Breast epithelium (tissue), 4 donors: ENCODE results near the gene ITPRIP. TPM values are rescaled to one million over a fixed set of nuclear protein-coding genes. Genes with fewer than 3 reads are reported as not detected.

Experiments used
- DNase-seq, 2 donors: peaks; one replicate each; pipeline ENCODE4 v3.0.0-alpha.2; 2019; ENCODE audit warnings: low spot score in 2 of 2
- H3K27ac ChIP-seq, 2 donors: fragments of 200-600 bp; sonication (generic) in 1 of 2; one replicate each; pipeline ENCODE4 v1.5.1; 2016 to 2019; ENCODE audit warnings: mild to moderate bottlenecking in 1 of 2
- H3K27me3 ChIP-seq, 2 donors: fragments of 200-600 bp; sonication (generic) in 1 of 2; one replicate each; pipeline versions ENCODE4 v1.5.1 to v1.6.0; 2017 to 2019; ENCODE audit warnings: control low read depth in 1 of 2, mild to moderate bottlenecking in 1 of 2
- H3K36me3 ChIP-seq: fragments of 200-600 bp; one replicate; pipeline ENCODE4 v1.5.1; 2019
- H3K4me1 ChIP-seq, 2 donors: fragments of 200-600 bp; sonication (generic); one replicate each; pipeline ENCODE4 v1.5.1; 2016 to 2019; ENCODE audit warnings: control low read depth in 1 of 2
- H3K4me3 ChIP-seq, 3 donors: fragments of 200-600 bp; sonication (generic); 1 replicate in 2 of 3; 2 replicates in 1 of 3; pipeline ENCODE4 v1.5.1; 2016 to 2019; ENCODE audit warnings: mild to moderate bottlenecking in 3 of 3, moderate library complexity in 2 of 3
- H3K9me3 ChIP-seq, 2 donors: fragments of 200-600 bp; sonication (generic) in 1 of 2; one replicate each; pipeline ENCODE4 v1.5.1; 2016 to 2019; ENCODE audit warnings: control low read depth in 1 of 2
- POLR2A ChIP-seq: fragments of 450-650 bp; IDR thresholded peaks from one replicate; pipeline ENCODE4 v1.6.1; 2016; ENCODE audit warnings: antibody characterized with exemption, mild to moderate bottlenecking, moderate library complexity
- POLR2AphosphoS5 ChIP-seq, 3 donors: sonication (generic); formaldehyde crosslinking; IDR thresholded peaks; one replicate each; pipeline ENCODE4 v1.6.1; 2017; ENCODE audit warnings: antibody characterized with exemption in 3 of 3
- intact Hi-C: fragments of 100-400 bp; cut with DNase I; formaldehyde crosslinking; loops from one replicate; pipeline ENCODE4 v1.15.1; 2023; ENCODE audit warnings: low total_unique reads
- total RNA-seq, 3 donors: library from RNA; depleted of rRNA; stranded (reverse); fragments of >200 nt; gene quantifications; one replicate each; pipeline ENCODE4 v1.1.0, GENCODE V29; 2016
- TF ChIP-seq, protein P1 (sequence below), 3 donors: fragments of 450-650 bp; IDR thresholded peaks; one replicate each; pipeline ENCODE4 v1.5.1; 2016 to 2017; ENCODE audit warnings: antibody characterized with exemption in 3 of 3, mild to moderate bottlenecking in 3 of 3, moderate library complexity in 3 of 3

Gene ITPRIP
- total RNA-seq, 3 donors from 2014 or later, result 12.0 to 35.4 (median 20.9) TPM

GRCh38 chr10:104317726-104318299 is 20.5 kb downstream of the ITPRIP start:
- Histone ChIP-seq H3K9me3 (no peaks in the 10 kb centered on the region), H3K27ac (peak overlapping the region; percentile 10 to 66), H3K36me3 (peaks cover 6% of the 10 kb centered on the region), H3K4me3 (no peak overlapping the region), H3K27me3 (no peaks in the 10 kb centered on the region), H3K4me1 (no peaks in the 10 kb centered on the region)
- no peak for DNase-seq
- no peak for TF ChIP-seq POLR2A
- TF ChIP-seq, protein P1, sequence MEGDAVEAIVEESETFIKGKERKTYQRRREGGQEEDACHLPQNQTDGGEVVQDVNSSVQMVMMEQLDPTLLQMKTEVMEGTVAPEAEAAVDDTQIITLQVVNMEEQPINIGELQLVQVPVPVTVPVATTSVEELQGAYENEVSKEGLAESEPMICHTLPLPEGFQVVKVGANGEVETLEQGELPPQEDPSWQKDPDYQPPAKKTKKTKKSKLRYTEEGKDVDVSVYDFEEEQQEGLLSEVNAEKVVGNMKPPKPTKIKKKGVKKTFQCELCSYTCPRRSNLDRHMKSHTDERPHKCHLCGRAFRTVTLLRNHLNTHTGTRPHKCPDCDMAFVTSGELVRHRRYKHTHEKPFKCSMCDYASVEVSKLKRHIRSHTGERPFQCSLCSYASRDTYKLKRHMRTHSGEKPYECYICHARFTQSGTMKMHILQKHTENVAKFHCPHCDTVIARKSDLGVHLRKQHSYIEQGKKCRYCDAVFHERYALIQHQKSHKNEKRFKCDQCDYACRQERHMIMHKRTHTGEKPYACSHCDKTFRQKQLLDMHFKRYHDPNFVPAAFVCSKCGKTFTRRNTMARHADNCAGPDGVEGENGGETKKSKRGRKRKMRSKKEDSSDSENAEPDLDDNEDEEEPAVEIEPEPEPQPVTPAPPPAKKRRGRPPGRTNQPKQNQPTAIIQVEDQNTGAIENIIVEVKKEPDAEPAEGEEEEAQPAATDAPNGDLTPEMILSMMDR (IDR thresholded peaks at IDR 0.05), result no peak
- TF ChIP-seq POLR2AphosphoS5 (IDR thresholded peaks at IDR 0.05), result no peak
- intact Hi-C loops, result no loop called here

DNA sequence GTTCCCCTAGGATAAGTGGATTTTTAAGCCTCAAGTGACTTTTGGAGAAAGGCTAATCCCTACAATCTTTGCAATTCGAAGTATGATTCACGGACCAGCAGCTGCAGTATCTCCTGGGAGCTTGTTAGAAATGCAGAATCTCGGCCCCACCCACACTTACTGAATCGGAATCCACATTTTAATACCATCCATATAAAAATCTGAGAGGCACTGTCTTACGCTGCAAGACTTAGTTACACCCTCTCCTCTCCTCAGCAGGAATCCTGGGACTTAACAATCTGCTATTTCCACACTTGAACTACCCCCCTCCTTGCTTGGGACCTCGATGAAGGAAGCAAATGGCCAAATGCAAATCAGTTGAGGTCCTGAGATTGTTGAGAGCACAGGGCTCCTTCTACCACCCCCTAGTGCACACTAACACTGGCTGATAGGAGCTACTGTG is 21.0 kb downstream of the ITPRIP start:
- H3K4me3 ChIP-seq, result no peak overlapping the region
- H3K4me1 ChIP-seq, result no peaks in the 10 kb centered on the region
- H3K27ac ChIP-seq, result peak overlapping the region; percentile 10 to 66
- peaks cover 6% of the 10 kb centered on the region for H3K36me3 ChIP-seq
- H3K27me3 ChIP-seq, result no peaks in the 10 kb centered on the region
- no peak for DNase-seq
- TF ChIP-seq POLR2AphosphoS5 (IDR thresholded peaks at IDR 0.05) (no peak), POLR2A (no peak)
- TF ChIP-seq, protein P1 (IDR thresholded peaks at IDR 0.05), result no peak
- intact Hi-C loops, result no loop called here
- H3K9me3 ChIP-seq, result no peaks in the 10 kb centered on the region

- TF ChIP-seq POLR2A (no peak), POLR2AphosphoS5 (IDR thresholded peaks at IDR 0.05) (no peak)
- TF ChIP-seq, protein P1 (IDR thresholded peaks at IDR 0.05), result no peak
- Histone ChIP-seq H3K27me3 (no peaks in the 10 kb centered on the region), H3K9me3 (no peaks in the 10 kb centered on the region), H3K36me3 (peaks cover 6% of the 10 kb centered on the region), H3K27ac (peak overlapping the region; percentile 10 to 63), H3K4me3 (no peak overlapping the region), H3K4me1 (no peaks in the 10 kb centered on the region)
- intact Hi-C loops, result no loop called here
- no peak for DNase-seq
Measured at GRCh38 chr10:104316321-104317099, 21.8 kb downstream of the ITPRIP start.

DNA sequence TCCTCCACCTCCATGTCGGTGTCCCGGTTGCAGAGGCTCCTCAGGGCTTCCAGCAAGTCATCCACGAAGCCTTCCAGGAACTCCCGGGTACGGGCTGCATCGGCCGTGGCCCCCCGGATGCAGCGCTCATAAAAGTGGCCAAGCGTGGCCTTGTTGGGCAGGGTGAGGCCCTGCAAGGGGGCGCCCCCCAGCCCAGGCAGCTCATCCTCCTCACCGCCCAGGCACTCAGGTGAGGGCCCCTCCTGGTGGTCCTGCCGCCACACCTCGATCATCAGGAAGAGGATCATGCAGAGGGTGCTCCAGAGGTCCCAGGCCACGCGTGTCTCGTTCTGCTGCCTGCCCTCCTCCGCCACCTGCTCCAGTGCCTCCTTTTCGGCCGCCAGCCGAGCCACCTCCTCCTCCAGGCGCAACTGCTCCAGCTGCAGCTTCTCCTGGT is 22.8 kb downstream of the ITPRIP start:
- TF ChIP-seq POLR2A (no peak), POLR2AphosphoS5 (IDR thresholded peaks at IDR 0.05) (no peak)
- TF ChIP-seq, protein P1 (IDR thresholded peaks at IDR 0.05), result no peak
- DNase-seq, result no peak
- Histone ChIP-seq H3K9me3 (no peaks in the 10 kb centered on the region), H3K4me3 (no peak overlapping the region), H3K27me3 (no peaks in the 10 kb centered on the region), H3K36me3 (peaks cover 6% of the 10 kb centered on the region), H3K27ac (no peak overlapping the region), H3K4me1 (no peaks in the 10 kb centered on the region)
- intact Hi-C loops, result no loop called here
